ENCODE measurements around the gene MFSD11.

DNA sequence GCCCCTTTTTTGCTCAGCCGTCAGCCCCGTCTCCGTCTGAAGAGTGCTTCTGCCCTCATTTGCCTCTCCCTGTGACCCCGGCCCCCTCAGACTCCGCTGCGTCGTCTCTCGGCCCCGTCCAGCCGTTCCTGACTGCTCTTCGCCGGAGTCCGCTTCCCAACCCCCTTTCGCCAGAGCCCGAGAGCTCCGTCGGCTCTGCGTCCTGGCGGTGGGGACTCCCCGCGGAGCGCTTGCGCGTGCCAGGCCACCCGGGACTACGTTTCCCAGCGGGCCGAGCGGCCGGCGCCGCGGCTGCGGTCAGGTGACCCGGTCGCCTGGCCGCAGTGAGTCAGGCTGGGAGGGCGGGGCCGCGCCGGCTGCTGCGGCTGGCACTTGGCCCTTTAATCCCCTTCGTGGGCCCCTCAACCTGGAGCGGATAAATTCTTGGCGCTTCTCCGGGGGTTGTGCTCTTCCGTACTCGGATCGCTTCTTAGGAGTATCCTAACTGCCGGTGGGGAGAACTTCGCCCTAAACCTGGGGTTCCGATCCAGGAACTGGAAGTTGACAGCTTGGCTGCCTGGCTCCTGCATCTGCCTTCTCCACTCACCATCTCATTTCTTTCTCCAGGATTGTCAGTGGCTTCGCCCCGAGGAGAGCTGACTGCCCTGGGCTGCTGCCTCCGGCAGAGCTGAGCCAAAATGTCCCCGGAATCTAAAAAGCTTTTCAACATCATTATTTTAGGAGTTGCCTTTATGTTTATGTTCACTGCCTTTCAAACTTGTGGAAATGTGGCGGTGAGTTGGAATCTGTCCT, at the start of gene MFSD11:
- TF ChIP-seq, protein P1, sequence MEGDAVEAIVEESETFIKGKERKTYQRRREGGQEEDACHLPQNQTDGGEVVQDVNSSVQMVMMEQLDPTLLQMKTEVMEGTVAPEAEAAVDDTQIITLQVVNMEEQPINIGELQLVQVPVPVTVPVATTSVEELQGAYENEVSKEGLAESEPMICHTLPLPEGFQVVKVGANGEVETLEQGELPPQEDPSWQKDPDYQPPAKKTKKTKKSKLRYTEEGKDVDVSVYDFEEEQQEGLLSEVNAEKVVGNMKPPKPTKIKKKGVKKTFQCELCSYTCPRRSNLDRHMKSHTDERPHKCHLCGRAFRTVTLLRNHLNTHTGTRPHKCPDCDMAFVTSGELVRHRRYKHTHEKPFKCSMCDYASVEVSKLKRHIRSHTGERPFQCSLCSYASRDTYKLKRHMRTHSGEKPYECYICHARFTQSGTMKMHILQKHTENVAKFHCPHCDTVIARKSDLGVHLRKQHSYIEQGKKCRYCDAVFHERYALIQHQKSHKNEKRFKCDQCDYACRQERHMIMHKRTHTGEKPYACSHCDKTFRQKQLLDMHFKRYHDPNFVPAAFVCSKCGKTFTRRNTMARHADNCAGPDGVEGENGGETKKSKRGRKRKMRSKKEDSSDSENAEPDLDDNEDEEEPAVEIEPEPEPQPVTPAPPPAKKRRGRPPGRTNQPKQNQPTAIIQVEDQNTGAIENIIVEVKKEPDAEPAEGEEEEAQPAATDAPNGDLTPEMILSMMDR (IDR thresholded peaks at IDR 0.05; ENCODE audit: low read depth, low read length, poor library complexity, severe bottlenecking): no peak
- no peak for TF ChIP-seq EZH2phosphoT487 (IDR thresholded peaks at IDR 0.05; ENCODE audit: borderline replicate concordance, low read length)
